GM06990 (cell line): ENCODE data around the gene PUM1.
"Not testable (repeated sequence)": the region's sequence is repeated elsewhere in the genome, so short reads cannot be mapped to it uniquely, and the experiment has no call there.

Source experiments
- DNase-seq: peaks from one replicate; pipeline ENCODE4 v3.0.0-alpha.2; 2011; ENCODE audit not compliant: insufficient read length; ENCODE audit errors: extremely low read depth
- H3K27me3 ChIP-seq: replicated peaks from 2 replicates; pipeline ENCODE4 v1.6.0; 2011; ENCODE audit warnings: low read length; ENCODE audit not compliant: control insufficient read depth, insufficient read depth
- H3K36me3 ChIP-seq: 2 replicates; pipeline ENCODE4 v1.5.1; 2011; ENCODE audit warnings: low read length; ENCODE audit not compliant: control insufficient read depth, insufficient read depth
- H3K4me3 ChIP-seq: replicated peaks from 2 replicates; pipeline ENCODE4 v1.5.1; 2011; ENCODE audit warnings: low read depth, mild to moderate bottlenecking, control low read depth, low read length
- TF ChIP-seq, protein P1 (sequence below): IDR thresholded peaks from 2 replicates; pipeline ENCODE4 v1.5.1; 2011; ENCODE audit warnings: low read length, control low read depth, mild to moderate bottlenecking, inconsistent platforms; ENCODE audit not compliant: insufficient read depth, poor library complexity, severe bottlenecking

Gene PUM1

DNA sequence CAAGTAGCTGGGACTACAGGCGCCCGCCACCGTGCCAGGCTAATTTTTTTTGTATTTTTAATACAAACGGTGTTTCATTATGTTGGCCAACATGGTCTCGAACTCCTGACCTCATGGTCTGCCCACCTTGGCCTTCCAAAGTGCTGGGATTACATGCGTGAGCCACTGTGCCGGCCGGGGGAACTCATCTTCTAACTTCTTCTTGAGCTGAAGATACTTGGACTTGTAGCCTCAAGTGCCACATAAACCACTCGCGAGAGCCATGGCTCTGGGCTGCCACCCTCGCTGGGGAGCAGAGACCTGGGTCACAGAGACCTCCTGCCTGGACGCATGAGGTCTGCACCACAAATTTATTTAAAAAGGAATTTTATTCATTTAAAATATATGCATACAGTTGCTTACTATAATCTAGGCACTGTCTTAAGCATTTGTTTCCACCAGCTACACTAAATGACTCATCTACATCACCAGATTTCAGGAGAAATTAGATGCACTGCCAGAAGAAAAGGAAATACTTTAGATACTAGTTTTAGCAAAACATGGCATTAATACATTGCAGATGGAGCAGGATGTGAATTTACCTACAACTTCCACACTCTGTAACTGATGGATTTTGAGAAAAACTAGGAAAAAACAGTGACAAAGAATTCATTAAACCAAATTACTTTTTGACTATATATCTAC, 29.9 kb upstream of the PUM1 start:
- no peaks in the 10 kb centered on the region for H3K36me3 ChIP-seq
- no peak for DNase-seq
- TF ChIP-seq, protein P1, sequence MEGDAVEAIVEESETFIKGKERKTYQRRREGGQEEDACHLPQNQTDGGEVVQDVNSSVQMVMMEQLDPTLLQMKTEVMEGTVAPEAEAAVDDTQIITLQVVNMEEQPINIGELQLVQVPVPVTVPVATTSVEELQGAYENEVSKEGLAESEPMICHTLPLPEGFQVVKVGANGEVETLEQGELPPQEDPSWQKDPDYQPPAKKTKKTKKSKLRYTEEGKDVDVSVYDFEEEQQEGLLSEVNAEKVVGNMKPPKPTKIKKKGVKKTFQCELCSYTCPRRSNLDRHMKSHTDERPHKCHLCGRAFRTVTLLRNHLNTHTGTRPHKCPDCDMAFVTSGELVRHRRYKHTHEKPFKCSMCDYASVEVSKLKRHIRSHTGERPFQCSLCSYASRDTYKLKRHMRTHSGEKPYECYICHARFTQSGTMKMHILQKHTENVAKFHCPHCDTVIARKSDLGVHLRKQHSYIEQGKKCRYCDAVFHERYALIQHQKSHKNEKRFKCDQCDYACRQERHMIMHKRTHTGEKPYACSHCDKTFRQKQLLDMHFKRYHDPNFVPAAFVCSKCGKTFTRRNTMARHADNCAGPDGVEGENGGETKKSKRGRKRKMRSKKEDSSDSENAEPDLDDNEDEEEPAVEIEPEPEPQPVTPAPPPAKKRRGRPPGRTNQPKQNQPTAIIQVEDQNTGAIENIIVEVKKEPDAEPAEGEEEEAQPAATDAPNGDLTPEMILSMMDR: no peak
- no peak overlapping the region for H3K4me3 ChIP-seq
- no peaks in the 10 kb centered on the region for H3K27me3 ChIP-seq

DNA sequence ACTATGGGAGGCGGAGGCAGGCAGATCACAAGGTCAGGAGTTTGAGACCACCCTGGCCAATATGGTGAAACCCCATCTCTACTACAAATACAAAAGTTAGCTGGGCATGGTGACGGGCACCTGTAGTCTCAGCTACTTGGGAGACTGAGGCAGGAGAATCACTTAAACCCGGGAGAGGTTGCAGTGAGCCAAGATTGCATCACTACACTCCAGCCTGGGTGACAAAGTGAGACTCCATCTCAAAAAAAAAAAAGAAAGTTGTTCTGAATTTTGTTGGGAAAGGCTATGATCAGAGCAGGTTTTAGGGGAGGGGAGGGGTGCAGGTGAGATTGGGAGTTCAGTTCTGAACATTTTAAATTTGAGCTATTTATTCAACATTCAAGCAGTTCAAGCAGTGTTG, 22.6 kb upstream of the PUM1 start:
- not testable (repeated sequence) for DNase-seq, H3K27me3 ChIP-seq, H3K4me3 ChIP-seq, H3K36me3 ChIP-seq

DNA sequence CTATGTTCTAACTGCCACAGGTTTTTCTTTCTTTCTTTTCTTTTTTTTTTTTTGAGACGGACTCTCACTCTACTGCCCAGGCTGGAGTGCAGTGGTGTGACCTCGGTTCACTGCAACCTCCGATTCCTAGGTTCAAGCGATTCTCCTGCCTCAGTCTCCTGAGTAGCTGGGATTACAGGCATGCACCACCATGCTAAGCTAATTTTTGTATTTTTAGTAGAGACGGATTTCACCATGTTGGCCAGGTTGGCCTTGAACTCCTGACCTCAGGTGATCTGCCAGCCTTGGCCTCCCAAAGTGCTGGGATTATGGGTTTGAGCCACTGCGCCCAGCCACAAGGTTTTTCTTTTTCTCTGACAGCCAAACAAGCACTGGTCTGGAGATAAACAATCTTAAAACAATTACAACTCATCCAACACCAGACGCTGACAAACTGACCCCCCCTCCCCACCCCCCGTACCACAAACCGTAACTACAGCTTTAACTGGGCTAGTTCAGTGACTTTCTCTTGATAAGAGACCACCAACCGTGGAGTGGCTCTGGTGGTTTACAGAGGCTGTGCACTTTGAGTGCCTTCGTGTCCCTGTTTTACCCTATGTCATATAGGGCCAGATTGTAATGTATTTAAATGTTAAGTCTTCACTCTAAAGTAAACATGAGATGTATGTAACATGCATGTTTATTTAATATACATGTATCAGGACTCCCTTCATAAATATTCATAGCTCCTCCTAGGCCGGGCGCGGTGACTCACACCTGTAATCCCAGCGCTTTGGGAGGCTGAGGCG, 19.5 kb upstream of the PUM1 start:
- no peaks in the 10 kb centered on the region for H3K36me3 ChIP-seq
- no peak for DNase-seq
- TF ChIP-seq, protein P1: no peak
- H3K27me3 ChIP-seq: no peaks in the 10 kb centered on the region
- H3K4me3 ChIP-seq: no peak overlapping the region

- TF ChIP-seq, protein P1: no peak
These were observed 16.9 kb upstream of the PUM1 start for GRCh38 chr1:31082385-31082784.

DNA sequence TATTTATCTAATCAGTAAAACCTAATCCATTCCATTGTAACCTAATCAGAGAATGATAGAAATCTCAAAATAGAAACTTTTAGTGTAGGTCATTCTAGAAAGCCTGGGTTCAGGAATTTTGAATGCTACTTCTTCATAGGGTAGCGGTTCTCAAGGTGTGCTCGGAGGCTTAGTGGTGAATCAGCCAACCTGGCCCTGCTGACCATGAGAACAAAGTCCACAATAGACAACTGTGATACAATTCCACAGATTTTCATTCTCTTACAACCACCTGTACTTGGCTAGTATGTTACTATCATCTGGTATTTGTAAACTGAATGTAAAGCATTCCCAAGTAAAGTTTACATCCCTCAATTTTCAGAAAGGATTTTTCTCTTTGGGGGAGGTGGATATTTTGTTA, 7.5 kb upstream of the PUM1 start:
- no peak for DNase-seq
- H3K36me3 ChIP-seq: no peaks in the 10 kb centered on the region
- TF ChIP-seq, protein P1: no peak
- H3K4me3 ChIP-seq: no peak overlapping the region
- H3K27me3 ChIP-seq: no peaks in the 10 kb centered on the region

More at GRCh38 chr1:31082385-31082784, 16.9 kb upstream of the PUM1 start:
- no peak overlapping the region for H3K4me3 ChIP-seq
- no peaks in the 10 kb centered on the region for H3K27me3 ChIP-seq
- no peaks in the 10 kb centered on the region for H3K36me3 ChIP-seq
- DNase-seq: no peak

DNA sequence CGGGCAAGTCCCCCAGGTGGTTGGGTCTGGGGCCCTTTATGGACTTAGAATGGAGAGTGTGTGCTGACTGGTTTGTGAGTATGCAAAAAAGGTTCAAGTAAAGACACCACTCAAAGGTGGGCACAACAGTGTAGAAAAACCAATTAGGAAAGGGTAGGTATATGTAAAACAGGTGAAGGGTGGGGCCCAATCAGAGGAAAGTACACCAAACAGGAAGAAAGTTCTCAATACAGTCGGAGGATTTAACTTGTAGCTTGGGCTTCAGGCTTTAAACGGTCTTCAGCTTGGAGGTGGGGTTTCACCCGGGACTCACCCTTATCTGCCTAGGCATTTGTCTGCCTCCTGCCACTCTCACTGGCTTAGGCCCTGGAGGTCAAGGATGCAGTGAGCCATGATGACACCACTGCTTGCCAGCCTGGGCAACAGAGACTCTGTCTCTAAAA, 6.8 kb upstream of the PUM1 start:
- Histone ChIP-seq H3K27me3 (no peaks in the 10 kb centered on the region), H3K4me3 (no peak overlapping the region), H3K36me3 (no peaks in the 10 kb centered on the region)
- TF ChIP-seq, protein P1: no peak
- no peak for DNase-seq
